ENCODE results near the gene STIP1. TPM values are rescaled to one million over a fixed set of nuclear protein-coding genes. Genes with fewer than 3 reads are reported as not detected.

The STIP1 gene
- polyA plus RNA-seq, 12 donors: 119 to 165 (median 139) TPM; not detected in 1

DNA sequence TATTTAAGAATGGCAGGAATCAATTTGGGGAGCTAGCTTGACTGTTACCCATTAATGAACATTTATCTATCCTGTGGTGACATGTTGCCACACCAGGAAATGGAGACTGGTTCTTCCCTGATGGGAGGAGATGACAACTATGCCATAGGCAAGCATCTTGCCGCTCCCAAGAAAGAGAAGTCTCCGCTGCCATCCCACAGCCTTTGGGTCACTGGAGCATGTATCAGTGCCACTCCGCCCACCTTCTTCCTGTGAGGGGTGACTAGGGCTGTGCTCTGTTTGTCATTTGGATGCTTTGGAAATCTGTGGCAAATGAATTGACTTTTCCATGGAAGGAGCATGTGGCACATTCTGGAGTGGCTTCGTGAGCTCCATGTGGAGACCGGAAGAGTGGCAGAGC lies 6.5 kb downstream of the STIP1 start:
- no peak for DNase-seq

DNA sequence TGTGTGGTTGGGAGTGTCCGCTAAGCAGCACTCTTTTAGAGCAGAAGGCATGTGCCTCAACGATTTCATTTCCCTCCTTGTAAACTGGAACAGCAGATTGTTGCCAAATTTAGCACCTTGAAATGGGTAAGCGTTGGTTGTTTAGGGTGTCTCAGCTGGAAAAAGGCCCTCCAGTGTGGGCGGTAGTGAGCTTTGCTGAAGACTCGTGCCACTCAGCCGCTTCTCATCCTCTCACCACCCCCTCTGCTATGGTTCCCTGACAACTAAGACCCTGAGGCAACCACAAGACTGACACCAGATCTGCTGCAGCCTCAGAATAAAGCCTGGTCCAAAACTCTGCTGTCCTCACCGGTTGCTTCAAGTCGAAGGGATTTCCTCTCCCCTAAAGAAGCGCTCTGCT lies 10.7 kb downstream of the STIP1 start:
- no peak for DNase-seq

- no peak for DNase-seq
These were observed 12.5 kb downstream of the STIP1 start for GRCh38 chr11:64198511-64198910.

- DNase-seq: no peak
These were observed 15.6 kb downstream of the STIP1 start for GRCh38 chr11:64201543-64201942.

DNA sequence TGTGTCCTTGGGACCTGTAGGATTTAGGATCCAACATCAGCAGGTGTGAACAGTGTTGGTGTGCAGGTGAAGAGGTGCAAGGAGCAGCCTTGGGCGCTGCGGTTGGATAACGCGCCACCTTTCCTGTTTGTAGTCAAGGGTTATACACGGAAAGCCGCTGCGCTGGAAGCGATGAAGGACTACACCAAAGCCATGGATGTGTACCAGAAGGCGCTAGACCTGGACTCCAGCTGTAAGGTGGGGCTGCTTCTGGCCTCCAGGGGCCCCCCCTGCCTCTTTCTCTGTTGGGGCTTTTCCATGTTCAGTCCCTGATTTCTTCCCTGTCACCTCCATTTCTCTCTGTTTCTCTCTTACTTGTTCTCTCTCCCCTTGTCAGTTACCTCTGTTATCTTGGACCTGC lies 17.0 kb downstream of the STIP1 start:
- no peak for DNase-seq

- no peak for DNase-seq
These were observed 17.6 kb downstream of the STIP1 start for GRCh38 chr11:64203421-64204079.

- DNase-seq: no peak
These were observed 18.1 kb downstream of the STIP1 start for GRCh38 chr11:64204080-64204440.

GRCh38 chr11:64204464-64204989 lies 18.6 kb downstream of the STIP1 start:
- peak; percentile 82 for DNase-seq

- no peak for DNase-seq
These were observed 20.7 kb downstream of the STIP1 start, which contains the start of gene FERMT3 for GRCh38 chr11:64206457-64207255. TSS of gene FERMT3 (plus strand) at chr11:64206721. CDS start at chr11:64207365, 644 bp downstream.

GRCh38 chr11:64207256-64208085 lies 21.5 kb downstream of the STIP1 start:
- peak; percentile 66 for DNase-seq

DNA sequence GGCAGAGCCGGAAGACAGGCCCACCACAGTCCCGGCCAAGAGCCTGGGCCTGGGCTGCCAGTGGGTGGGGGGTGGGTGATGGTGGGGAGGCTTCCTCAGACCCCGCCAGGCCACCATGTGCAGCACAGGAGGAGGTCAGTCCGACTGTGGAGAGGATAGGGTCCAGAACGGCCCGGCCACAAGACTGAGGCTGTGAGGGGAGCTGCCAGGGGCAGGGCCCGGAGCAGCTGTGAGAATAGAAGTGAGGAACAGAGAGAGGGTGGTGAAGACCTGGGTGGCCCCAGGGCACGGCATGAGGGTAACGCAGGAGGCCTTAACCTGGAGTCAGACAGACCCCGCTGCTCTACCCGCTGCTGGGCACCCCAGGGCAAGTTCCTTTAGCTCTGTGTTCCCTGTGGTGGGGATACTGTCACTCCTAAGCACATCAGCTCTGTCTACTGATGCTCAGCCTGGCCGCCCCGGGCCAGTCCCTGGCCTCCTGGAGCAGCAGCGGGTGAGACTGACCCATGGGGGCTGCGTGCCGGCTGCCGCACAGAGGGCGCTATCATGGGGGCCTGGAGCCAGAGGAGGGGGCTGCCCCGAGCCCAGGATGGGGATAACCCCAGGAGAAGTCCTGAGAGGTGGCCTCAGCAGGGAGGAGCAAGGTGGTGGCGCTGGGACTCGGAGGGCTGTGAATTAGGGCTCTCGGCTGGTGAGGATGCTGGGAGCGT lies 22.3 kb downstream of the STIP1 start:
- no peak for DNase-seq

GRCh38 chr11:64208796-64209562 lies 23.0 kb downstream of the STIP1 start:
- no peak for DNase-seq

- DNase-seq: no peak
These were observed 23.5 kb downstream of the STIP1 start for GRCh38 chr11:64209563-64209843.

DNA sequence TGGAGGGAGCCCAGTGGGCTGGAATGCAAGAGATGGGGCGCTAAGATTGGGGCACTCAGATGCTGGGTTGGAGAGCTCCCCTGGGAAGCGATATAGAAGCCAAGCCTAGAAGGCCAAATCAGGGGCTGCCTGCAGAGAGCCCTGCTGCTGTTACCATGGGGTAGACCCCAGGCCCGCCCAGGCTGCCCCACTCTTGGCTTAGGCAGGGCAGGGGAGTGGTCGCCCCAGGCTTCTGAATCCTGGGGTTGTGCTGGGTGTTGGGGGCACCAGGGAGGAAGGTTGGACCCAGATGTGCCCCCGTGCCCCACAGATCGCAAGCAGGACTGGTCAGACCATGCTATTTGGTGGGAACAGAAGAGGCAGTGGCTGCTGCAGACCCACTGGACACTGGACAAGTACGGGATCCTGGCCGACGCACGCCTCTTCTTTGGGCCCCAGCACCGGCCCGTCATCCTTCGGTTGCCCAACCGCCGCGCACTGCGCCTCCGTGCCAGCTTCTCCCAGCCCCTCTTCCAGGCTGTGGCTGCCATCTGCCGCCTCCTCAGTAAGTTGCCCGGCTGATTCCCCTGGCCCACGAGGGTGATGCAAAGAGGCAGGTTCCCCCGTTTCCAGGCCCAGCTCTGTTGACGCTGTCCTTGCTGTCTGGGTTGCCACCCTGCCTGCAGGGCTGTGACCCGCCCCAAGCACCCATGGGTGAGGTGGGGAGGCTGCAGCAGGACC lies 24.5 kb downstream of the STIP1 start:
- no peak for DNase-seq

DNA sequence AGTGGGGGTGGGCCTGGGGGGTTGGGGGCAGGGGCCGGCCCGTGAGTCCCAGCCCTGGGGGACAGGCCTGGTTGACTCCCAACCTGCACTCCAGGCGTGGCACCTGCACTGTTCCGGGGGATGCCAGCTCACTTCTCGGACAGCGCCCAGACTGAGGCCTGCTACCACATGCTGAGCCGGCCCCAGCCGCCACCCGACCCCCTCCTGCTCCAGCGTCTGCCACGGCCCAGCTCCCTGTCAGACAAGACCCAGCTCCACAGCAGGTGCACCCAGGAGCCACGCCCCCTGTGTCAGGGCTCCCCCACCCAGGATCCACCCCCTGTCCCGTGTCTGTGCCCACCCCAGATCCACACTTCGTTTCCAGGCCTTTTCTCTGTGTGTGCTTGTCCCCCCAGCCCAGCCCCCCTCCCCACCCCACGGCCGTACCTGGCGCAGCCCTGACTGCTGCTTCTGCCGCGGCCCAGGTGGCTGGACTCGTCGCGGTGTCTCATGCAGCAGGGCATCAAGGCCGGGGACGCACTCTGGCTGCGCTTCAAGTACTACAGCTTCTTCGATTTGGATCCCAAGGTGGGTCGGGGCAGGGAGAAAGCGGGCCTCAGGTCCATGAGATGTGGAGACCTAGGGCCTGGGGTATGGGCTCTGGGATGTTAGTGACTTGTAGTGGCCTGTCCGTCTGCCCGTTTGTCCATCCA lies 25.4 kb downstream of the STIP1 start:
- no peak for DNase-seq

GRCh38 chr11:64216879-64217278 lies 30.9 kb downstream of the STIP1 start:
- DNase-seq: no peak

GRCh38 chr11:64218628-64219353 lies 32.8 kb downstream of the STIP1 start:
- DNase-seq: no peak

- no peak for DNase-seq
These were observed 33.3 kb downstream of the STIP1 start for GRCh38 chr11:64219354-64219684.

DNA sequence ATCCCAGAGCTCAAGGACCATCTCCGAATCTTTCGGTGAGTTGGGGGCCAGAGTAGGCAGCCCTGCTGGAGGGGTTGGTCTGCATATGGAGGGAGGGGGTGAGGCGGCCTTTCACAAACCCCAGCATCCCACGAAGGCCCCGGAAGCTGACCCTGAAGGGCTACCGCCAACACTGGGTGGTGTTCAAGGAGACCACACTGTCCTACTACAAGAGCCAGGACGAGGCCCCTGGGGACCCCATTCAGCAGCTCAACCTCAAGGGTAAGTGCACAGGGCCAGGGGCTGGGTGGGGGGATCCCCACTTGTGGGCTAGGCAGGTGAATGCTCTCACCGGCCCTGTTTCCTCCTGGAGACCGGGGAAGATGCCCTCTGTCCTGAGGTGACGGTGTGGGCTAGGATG lies 33.8 kb downstream of the STIP1 start:
- no peak for DNase-seq
